HG03135 (cell line): ENCODE results near the gene RAPGEF2.

Experiments
- ATAC-seq: cut with Tn5 transposase; IDR thresholded peaks from one replicate; pipeline ENCODE4 v1.9.1; 2021; ENCODE audit warnings: mild to moderate bottlenecking, moderate library complexity; ENCODE audit not compliant: unreplicated experiment

The RAPGEF2 gene

GRCh38 chr4:159193046-159193620 lies 90.3 kb downstream of the RAPGEF2 start:
- no peak for ATAC-seq

GRCh38 chr4:159195361-159195769 lies 92.5 kb downstream of the RAPGEF2 start:
- ATAC-seq = no peak

GRCh38 chr4:159197260-159197884 lies 94.5 kb downstream of the RAPGEF2 start:
- no peak for ATAC-seq

DNA sequence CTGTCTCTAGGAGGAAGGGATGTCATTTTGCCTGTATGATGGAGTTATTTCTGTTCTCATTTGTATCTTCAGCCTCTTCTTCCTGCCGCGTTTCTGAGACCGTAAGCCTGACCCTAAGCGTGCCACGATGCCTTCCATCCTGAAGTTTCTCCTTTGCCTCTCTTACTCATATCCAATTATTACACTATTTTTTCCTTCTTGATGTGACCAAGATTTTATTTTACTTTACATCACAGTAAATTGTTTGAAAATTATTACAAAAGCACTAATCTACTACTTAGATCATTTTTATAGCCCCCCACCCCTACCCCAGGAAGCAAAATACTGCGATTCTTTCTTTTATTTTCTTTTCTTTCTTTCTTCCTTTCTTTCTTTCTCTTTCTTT lies 95.0 kb downstream of the RAPGEF2 start:
- no peak for ATAC-seq

- no peak for ATAC-seq
These were observed 96.9 kb downstream of the RAPGEF2 start for GRCh38 chr4:159199826-159200225.

DNA sequence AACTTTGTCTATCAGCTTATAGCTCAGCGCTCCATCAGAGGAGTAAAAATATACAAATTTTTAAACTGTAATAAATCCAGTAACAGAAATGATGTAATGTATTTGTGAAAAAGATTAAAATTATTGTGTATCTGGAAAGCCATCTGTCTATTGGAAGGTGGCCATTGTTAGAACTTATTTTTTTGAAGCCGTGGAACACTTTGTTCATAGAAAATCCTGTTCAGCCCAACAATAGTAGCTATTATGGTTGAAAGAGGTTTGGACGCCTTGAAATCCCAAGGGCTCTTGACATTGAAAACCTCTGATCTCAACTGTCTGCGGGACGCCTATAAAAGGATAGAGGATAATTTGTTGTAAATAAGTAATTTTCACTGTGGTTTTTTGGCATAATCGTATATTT lies 98.3 kb downstream of the RAPGEF2 start:
- no peak for ATAC-seq

DNA sequence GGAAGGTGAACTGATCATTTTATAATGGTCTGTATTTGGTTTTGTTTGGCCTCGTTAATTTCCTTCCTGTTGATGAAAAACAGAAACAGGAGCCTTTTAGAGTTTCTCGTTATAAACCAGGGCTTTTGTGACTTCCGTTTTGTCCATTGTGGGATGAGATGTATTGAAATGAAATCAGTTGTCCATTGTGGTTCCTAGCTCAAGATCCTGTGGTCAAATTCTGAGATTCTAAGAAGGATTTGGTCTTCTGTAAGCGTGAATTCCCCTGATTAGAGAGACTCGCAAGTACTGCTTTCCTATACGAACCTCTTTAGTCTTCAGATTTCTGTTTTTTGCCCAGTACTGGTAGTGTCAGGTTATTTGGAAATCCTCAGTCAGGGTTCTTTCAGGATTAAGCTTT lies 101.7 kb downstream of the RAPGEF2 start:
- no peak for ATAC-seq

DNA sequence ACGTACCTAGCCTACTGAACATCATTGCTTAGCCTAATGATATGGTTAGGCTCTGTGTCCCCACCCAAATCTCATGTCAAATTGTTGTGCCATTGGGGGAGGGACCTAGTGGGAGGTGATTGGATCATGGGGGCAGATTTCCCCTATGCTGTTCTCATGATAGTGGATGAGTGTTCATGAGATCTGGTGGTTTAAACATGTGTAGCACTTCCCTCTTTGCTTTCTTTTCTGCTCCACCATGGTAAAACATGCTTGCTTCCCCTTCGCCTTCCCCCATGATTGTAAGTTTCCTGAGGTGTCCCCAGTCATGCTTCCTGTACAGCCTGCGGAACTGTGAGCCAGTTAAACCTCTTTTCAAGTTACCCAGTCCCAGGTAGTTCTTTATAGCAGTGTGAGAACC lies 102.6 kb downstream of the RAPGEF2 start:
- no peak for ATAC-seq

DNA sequence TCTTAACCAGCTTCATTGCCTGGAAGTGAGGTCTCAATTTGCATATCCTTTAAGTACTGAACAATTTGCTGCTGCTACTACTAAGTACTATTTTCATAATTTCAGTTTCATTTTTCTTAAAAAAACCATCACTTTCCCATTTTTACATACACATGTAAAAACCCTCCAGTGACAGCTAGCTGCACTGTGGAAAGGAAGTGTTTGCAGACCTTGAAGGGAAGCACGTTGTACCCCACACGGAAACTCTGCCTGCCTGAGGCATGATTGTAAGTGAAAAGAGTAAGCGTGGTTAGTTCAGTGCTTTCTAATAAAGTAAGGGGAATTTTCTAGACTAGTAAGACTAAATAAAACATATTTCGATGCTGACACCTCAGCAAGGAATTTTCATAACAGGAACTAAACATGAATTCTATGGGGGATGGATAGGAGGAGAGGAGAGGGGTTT lies 103.6 kb downstream of the RAPGEF2 start:
- peak; percentile 77 for ATAC-seq

GRCh38 chr4:159209249-159209648 lies 106.4 kb downstream of the RAPGEF2 start:
- no peak for ATAC-seq

DNA sequence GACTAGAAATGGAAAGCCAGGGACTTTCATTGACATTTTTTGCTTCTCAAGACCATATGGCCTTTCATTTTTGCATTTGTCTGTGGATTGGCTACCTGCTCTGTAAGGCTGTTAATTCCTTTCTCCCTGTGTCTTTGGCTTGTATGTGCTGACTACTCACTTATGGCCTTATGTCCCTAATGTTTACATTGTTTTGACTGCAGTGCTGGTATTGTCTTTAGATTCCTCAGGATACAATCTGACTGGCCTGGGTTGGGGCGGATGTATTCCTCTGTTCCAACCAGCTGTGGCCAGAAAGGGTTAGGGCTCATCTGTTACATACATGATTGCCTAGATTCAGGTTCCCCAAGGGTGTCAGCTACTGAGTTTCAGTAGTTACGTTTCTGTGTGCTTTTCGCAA lies 108.1 kb downstream of the RAPGEF2 start:
- ATAC-seq = no peak

DNA sequence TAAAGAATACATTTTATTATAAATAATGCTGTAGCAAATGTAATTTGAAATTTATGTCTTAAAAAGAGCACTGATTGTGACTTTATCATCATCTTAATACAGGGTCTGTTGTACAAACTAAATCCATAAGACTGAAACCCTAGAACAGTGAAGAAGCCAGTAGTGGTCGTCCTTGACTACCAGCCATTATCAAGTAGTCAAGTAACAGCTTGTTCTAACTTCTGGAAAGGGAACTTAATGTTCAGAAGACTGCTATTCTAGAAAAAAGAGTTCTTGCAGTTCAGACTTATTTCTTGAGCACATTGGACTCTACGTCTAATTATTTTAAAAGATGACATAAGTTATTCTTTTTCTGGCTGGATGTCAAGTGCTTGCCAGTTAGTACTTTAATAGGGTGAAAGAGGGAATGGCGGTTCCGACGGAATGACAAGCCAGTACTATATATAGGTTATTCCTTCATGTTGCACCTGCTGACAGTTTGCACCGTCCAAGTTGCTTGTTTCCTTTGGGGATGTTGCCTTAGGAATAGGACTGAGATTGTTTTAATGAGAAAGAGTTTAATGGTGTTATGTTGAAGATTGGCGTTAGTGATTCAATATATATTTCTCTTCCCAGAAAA lies 109.9 kb downstream of the RAPGEF2 start:
- ATAC-seq = no peak

DNA sequence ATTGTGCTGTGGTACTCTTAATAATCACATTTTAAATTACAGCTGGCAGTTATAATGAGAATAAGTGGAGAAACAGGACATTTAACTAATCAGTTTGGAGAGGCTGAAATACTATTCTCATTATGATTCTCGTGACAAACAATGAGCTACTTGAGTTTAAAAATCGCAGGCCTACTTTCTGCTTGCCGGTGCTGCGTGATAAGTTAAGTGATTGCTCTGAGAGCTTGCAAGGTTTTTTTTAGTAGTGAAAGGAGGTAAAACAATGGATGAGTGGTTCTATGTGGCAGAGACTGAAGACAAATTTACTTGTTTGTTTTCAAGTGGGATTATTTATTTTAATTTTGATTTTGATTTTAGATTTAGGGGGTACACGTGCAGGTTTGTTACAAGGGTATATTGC lies 114.0 kb downstream of the RAPGEF2 start:
- ATAC-seq = no peak

- ATAC-seq = no peak
These were observed 117.0 kb downstream of the RAPGEF2 start for GRCh38 chr4:159219862-159220261.

GRCh38 chr4:159220353-159220752 lies 117.5 kb downstream of the RAPGEF2 start:
- ATAC-seq = no peak

DNA sequence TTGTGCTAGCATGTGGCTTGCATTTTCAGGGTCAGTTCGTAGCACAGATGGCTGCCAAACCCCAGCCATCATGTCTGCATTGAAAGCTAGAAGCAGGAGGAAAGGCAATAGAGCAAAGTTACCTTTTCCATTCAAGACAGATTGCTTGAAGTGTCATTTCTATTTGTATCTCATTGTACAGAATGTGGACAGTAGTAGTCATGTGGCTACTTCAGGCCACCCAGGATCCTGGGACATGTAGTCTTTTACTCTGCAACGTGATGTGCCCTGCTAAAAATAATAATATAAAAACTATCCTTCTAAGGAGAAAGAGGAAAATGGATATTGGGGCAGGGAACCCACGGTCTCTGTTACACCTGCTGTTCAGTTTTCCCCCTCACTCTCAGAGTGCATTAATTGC lies 118.4 kb downstream of the RAPGEF2 start:
- no peak for ATAC-seq

DNA sequence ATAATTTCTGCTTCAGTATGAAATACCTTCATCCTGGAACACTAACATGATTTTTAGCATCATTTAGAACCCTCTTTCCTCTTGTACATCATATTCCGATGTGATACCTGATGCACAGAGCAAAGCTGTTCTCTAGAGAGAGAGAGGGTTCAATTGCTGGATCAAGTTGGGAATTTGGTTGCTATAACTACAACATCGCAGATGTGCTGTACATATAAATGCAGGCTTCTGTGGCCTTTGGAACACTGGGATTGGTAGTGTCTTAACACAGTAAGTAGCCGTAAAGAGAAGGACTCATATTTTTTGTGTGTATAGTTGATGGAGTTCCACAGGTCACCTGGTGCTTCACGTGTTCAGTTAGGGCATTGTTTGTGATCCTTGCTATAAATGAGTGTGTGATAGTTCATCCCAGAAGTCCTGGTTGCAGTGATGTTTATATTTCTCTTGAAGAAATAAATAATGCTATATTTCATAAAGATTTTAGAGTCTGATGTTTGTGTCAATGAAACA lies 119.2 kb downstream of the RAPGEF2 start:
- no peak for ATAC-seq

GRCh38 chr4:159224408-159224807 lies 121.5 kb downstream of the RAPGEF2 start:
- ATAC-seq = no peak

- ATAC-seq = no peak
These were observed 124.5 kb downstream of the RAPGEF2 start for GRCh38 chr4:159227378-159227777.

- no peak for ATAC-seq
These were observed 125.1 kb downstream of the RAPGEF2 start for GRCh38 chr4:159227984-159228383.

- ATAC-seq = no peak
These were observed 126.3 kb downstream of the RAPGEF2 start for GRCh38 chr4:159229164-159229563.

GRCh38 chr4:159232465-159233106 lies 129.7 kb downstream of the RAPGEF2 start:
- ATAC-seq = no peak
